HT-29 (cell line): Measurements from ENCODE around the gene EIF1. TPM values are rescaled to one million over a fixed set of nuclear protein-coding genes. Genes with fewer than 3 reads are reported as not detected.
"Not testable (repeated sequence)": the region's sequence is repeated elsewhere in the genome, so short reads cannot be mapped to it uniquely, and the experiment has no call there.

ENCODE experiments used
- DNase-seq: peaks from one replicate; pipeline ENCODE4 v3.0.0-alpha.2; 2015; ENCODE audit warnings: low spot score
- total RNA-seq: library from RNA; depleted of rRNA; stranded (reverse); fragments of >200 nt; shearing (Covaris generic); gene quantifications from 2 replicates; pipeline ENCODE4 v1.2.3, GENCODE V29; 2014

Gene EIF1
- total RNA-seq, 1 experiment from 2014 or later = 91.6 TPM

GRCh38 chr17:41700843-41701242 lies 12.2 kb downstream of the EIF1 start:
- DNase-seq = not testable (repeated sequence)

GRCh38 chr17:41702712-41703111 lies 14.0 kb downstream of the EIF1 start:
- no peak for DNase-seq

GRCh38 chr17:41705271-41705991 lies 16.7 kb downstream of the EIF1 start:
- no peak for DNase-seq

- no peak for DNase-seq
Measured at GRCh38 chr17:41707803-41708669, 19.4 kb downstream of the EIF1 start.

- no peak for DNase-seq
Measured at GRCh38 chr17:41710472-41711090, 21.9 kb downstream of the EIF1 start.

GRCh38 chr17:41711669-41712400 lies 23.1 kb downstream of the EIF1 start, which contains the start of gene GAST:
Gene GAST (plus strand): TSS chr17:41712331. CDS start chr17:41715437, 3,106 bp downstream.
- no peak for DNase-seq

GRCh38 chr17:41717408-41718286 lies 29.0 kb downstream of the EIF1 start:
- DNase-seq = no peak

GRCh38 chr17:41718287-41718645 lies 29.6 kb downstream of the EIF1 start:
- no peak for DNase-seq

GRCh38 chr17:41722231-41722630 lies 33.5 kb downstream of the EIF1 start:
- no peak for DNase-seq

- DNase-seq = no peak
Measured at GRCh38 chr17:41723801-41724475, 35.3 kb downstream of the EIF1 start.

- DNase-seq = no peak
Measured at GRCh38 chr17:41724476-41725050, 35.9 kb downstream of the EIF1 start.

GRCh38 chr17:41725134-41725533 lies 36.4 kb downstream of the EIF1 start:
- DNase-seq = no peak

- no peak for DNase-seq
Measured at GRCh38 chr17:41728056-41728455, 39.4 kb downstream of the EIF1 start.

- DNase-seq = no peak
Measured at GRCh38 chr17:41730479-41730878, 41.8 kb downstream of the EIF1 start.

- DNase-seq = no peak
Measured at GRCh38 chr17:41731836-41732235, 43.2 kb downstream of the EIF1 start.

GRCh38 chr17:41733348-41734138 lies 44.9 kb downstream of the EIF1 start:
- DNase-seq = no peak

GRCh38 chr17:41734139-41734948 lies 45.7 kb downstream of the EIF1 start, which contains the start of gene HAP1:
Gene HAP1 (minus strand): TSS chr17:41734643. CDS start chr17:41734634, 9 bp downstream.
- no peak for DNase-seq

GRCh38 chr17:41734949-41735313 lies 46.2 kb downstream of the EIF1 start:
- no peak for DNase-seq
